ENCODE measurements around the gene SCFD1.

The SCFD1 gene

DNA sequence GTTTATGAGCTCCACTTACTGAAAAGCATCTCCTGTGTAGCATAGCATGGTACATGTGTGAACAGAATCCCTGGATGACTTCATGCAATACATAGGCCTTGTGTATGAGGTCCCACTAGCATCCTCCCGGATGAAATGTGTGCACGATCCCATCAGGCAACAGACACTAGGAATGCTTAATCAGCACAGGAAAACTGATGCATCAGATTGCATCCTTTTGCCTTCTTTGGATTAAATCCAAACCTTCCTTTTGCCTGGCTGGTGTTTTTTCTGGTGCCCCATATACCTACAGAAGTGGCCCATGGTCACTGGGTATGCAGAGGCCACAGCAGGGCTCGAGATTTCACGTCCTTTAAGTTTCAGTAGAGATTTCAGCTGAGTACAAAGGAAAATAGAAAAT is 131.3 kb downstream of the SCFD1 start:
- in situ Hi-C loops (cut with HindIII; ENCODE audit: low sequenced_read_pairs) = no loop called here

DNA sequence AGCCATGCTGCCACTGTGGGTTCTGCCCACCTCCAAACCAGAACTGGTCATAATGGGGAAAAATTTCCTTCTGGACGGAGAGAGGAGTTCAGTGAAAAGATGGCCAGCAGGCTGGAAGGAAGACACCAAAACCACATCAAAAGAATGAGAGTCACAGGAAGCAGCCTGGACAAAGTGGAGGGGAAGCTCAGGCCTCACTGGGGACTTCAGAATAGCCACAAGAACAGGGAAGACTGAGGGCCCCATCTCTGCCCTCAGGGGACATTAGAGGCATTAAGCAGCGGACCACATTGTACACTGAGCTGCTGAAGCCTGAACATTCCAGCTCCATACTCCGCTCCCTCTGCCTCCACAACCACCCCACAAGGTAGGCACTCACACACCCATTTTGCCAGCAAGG is 132.7 kb downstream of the SCFD1 start:
- in situ Hi-C loops (cut with HindIII; ENCODE audit: low sequenced_read_pairs) = no loop called here

DNA sequence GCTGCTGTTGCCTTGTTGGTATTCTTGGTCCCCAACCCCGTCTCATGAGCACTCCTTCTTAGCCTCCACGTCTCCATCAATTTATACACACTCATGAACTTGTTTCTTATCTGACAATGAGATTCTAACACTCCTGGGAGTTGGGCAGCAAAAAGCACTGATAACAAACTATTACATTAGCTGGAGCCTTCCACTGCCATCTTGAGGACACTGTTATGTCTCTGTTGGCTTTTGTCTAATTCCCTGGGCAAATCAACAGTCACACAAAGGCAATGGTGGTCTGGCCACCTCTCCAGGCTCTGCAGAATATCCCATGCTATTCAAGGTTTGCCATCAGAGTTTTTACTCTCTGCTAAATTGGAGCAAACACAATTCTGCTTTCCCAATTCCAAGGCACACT is 134.5 kb downstream of the SCFD1 start:
- in situ Hi-C loops (cut with HindIII; ENCODE audit: low sequenced_read_pairs) = no loop called here

DNA sequence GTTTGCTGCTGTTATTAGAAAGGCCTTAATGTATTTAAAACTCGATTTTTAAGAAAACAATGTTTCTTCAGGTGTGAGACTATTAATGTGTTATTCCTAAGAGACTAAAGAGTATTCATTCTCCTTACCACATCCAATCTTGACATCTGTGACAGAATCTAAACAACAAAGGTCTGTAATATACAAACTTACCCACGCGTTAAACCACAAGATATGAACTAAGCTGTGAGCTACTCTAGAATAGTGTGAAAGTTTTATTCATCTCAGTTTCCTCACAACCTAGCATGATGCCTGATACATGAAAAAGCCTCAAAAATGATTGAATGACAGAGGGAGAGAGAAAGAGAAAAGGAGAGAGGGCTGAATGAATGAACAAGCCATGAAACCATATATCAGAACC is 135.0 kb downstream of the SCFD1 start:
- in situ Hi-C loops (cut with HindIII; ENCODE audit: low sequenced_read_pairs) = no loop called here

DNA sequence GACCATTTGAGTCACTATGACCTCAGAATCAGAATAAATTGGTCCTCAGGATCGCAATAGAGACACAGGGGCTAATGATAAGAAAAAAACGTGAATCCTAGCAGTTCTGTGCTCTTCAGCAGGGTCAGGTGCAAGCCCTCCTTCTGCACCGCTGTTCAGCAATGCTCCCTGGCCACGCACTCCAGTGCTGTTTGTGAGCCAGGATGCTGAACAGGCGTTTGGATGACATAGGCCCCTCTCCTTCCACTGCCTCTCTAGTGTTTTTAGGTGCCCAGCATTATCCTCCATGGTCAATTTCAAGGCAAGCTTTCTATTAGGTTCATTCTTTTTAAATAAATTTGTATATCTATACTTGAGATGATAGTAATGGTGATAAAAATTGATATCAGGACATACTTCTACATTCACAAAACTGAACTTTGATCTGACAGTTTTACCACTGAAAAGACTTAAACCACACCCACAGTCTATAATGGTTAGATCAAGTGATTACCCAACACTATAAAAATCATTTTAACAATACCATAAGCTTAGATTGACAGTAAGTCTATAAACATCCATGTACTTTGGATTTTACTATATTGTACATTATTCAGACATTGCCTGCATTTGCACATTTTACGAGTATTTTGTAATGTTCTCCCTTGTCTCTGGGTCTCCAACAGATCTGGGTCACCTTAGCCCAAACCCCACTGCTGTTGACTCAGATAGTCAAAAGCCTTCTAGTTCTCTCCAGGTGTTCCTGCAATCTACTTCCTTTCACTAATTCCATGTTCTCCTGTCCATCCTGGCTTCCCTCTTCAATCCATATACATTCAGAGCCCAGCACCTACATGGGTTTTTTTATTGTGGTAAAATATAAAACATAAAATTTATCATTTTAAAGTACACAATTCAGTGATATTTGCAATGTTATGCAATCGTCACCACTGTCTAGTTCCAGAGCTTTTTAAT is 137.3 kb downstream of the SCFD1 start:
- in situ Hi-C loops (cut with HindIII; ENCODE audit: low sequenced_read_pairs) = no loop called here

DNA sequence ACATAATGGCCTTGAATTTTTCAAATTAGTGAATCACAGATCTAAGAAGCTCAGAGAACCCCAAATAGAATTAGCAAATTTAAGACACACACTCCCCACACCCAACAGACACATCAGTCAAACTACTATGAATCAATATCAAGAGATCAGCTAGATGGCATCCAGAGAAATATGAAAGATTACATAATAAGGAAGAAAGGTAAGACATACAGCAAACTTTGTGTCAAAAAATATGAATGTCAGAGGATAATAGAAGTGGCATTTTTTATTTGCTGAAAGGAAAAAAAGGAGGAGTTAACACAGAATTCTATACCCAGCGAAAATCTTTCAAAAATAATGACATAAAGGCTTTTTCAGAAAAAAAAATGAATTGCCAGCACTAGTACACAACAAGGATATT is 141.8 kb downstream of the SCFD1 start:
- in situ Hi-C loops (cut with HindIII; ENCODE audit: low sequenced_read_pairs) = no loop called here

DNA sequence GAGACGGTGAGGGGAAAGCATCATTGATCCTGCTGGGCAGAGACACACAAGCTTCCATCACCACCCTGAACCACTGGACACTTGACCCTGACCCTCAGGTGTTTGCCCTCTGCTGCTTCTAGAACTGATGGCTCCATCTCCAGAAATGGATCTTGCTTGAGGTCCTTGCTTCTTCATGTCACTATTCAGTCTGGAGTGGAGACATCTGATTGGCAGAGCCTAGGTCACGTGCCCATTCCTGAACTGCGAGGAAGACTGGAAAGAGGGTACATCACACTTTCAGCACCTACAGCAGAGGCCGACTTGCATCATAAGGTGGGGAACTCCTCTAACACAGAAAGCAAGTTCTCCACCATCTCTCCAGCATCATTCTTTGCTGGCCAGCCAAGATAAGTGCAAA is 145.5 kb downstream of the SCFD1 start:
- in situ Hi-C loops (cut with HindIII; ENCODE audit: low sequenced_read_pairs) = no loop called here

DNA sequence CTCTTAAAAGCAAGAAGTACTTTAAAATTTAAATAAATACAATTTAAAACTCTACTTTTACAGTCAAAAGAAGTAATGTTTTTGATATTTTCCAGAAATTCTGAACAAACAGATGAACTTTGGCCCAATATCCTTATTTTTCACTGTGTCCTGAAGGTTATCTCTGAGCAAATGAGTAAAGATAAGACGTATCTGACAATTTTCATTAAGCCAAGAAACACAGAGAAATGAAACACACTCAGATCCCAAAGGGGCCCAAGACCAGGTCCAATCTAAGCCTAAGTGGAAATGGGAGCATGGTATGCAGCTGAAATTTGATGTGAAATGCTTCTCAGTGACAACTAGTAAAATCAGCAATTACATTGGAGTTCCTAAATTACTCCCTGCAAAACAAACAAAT is 146.7 kb downstream of the SCFD1 start:
- in situ Hi-C loops (cut with HindIII; ENCODE audit: low sequenced_read_pairs) = no loop called here

DNA sequence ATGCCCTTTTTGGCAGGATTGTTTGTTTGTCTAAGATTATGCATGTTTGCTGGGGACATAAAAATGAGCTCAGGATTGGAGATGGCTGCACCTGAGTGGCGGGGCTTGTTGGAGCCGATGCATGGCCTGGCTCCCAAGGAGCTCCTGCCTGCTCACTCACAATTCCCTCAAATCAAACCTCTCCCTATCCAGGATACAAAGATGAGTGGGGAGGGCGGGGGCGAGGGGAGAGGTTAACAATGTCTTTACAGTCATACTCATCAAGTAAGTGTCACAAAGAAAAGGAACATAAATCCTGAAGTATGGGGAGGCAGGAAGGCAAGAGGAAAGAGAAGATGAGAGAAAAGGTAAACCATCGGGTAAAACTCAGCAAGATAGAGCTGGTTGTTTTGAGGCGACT is 148.3 kb downstream of the SCFD1 start:
- in situ Hi-C loops (cut with HindIII; ENCODE audit: low sequenced_read_pairs) = no loop called here

DNA sequence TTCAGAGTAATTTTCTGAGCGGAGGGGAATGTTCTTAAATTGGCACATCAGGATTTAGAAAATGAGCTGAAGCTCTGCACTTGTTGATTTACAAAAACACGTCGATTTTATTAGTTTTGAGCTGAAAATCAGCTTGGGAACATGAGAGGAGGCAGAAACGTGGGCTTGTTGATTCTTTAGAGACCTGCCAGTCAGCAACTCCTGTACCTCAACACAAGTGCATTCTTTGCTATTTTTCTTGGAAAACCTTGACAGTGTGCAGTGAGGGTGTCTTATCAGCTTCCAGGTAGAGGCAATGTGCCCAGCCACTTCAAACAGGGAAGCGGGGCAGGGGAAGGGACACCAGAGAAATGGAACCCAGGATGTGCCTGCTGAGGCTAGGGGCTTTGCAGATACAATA is 149.5 kb downstream of the SCFD1 start:
- in situ Hi-C loops (cut with HindIII; ENCODE audit: low sequenced_read_pairs) = no loop called here

DNA sequence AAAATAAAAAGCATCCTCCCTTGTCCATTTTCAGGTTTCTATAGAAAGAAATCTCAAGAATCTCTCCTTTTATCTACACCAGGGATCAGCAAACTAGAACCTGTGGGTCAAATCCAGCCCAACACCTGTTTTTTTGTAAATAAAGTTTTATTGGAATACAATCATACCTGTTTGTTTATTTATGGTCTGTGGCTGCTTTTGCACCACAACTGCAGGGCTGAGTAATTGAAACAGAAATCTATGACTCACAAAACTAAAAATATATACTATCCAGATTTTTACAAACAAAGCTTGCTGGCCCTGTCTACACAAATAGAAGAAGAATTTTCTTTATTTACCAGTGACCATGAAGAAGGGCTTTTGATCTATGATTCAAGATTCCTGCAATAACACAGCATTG is 157.1 kb downstream of the SCFD1 start:
- in situ Hi-C loops (cut with HindIII; ENCODE audit: low sequenced_read_pairs) = no loop called here
